HepG2 (cell line): ENCODE data around the gene INO80B. TPM values are rescaled to one million over a fixed set of nuclear protein-coding genes. Genes with fewer than 3 reads are reported as not detected.

ENCODE experiments used
- CAMTA2 ChIP-seq: sonication (generic); formaldehyde crosslinking; IDR thresholded peaks from 2 replicates; pipeline ENCODE4 v1.4.0; 2020; ENCODE audit warnings: mild to moderate bottlenecking, missing genetic modification reagents, borderline replicate concordance
- CEBPG ChIP-seq: IDR thresholded peaks from 2 replicates; pipeline ENCODE4 v1.6.1; 2016
- FUBP1 ChIP-seq: sonication (generic); formaldehyde crosslinking; IDR thresholded peaks from 2 replicates; pipeline ENCODE4 v1.5.1; 2020; ENCODE audit warnings: missing genetic modification reagents, mild to moderate bottlenecking, borderline replicate concordance
- KDM5A ChIP-seq: fragments of 200-600 bp; sonication (generic); IDR thresholded peaks from 2 replicates; pipeline ENCODE4 v1.7.0; 2018; ENCODE audit warnings: antibody characterized with exemption, mild to moderate bottlenecking, low read length, borderline replicate concordance
- POLR2AphosphoS5 ChIP-seq: IDR thresholded peaks from 2 replicates; pipeline ENCODE4 v1.6.1; 2012; ENCODE audit warnings: low read depth, low read length
- RAD21 ChIP-seq: fragments of 450-650 bp; formaldehyde crosslinking; IDR thresholded peaks from 2 replicates; pipeline ENCODE4 v1.5.0; 2020; ENCODE audit warnings: mild to moderate bottlenecking
- RBM22 ChIP-seq: fragments of 200-400 bp; formaldehyde crosslinking; optimal IDR thresholded peaks from 2 replicates; pipeline ENCODE3; 2017; ENCODE audit warnings: mild to moderate bottlenecking, low read length, moderate library complexity
- RFXAP ChIP-seq: sonication (generic); formaldehyde crosslinking; IDR thresholded peaks from 2 replicates; pipeline ENCODE4 v1.4.0; 2020; ENCODE audit warnings: missing genetic modification reagents, borderline replicate concordance
- ZBTB2 ChIP-seq: sonication (generic); formaldehyde crosslinking; IDR thresholded peaks from 2 replicates; pipeline ENCODE4 v1.8.0; 2022; ENCODE audit warnings: low read depth, missing genetic modification reagents
- ZBTB7B ChIP-seq: sonication (generic); formaldehyde crosslinking; IDR thresholded peaks from 2 replicates; pipeline ENCODE4 v1.4.0; 2020; ENCODE audit warnings: missing genetic modification reagents
- ZC3H13 ChIP-seq: sonication (generic); formaldehyde crosslinking; IDR thresholded peaks from 2 replicates; pipeline ENCODE4 v1.8.1; 2023; ENCODE audit warnings: mild to moderate bottlenecking, missing genetic modification reagents, moderate library complexity
- ZFY ChIP-seq: sonication (generic); formaldehyde crosslinking; IDR thresholded peaks from 2 replicates; pipeline ENCODE4 v1.4.0; 2020; ENCODE audit warnings: missing genetic modification reagents
- ZNF263 ChIP-seq: sonication (generic); formaldehyde crosslinking; IDR thresholded peaks from 2 replicates; pipeline ENCODE4 v1.4.0; 2020; ENCODE audit warnings: missing genetic modification reagents
- ZNF281 ChIP-seq: sonication (generic); formaldehyde crosslinking; IDR thresholded peaks from 2 replicates; pipeline ENCODE4 v1.4.0; 2020; ENCODE audit warnings: missing genetic modification reagents, borderline replicate concordance
- ZNF382 ChIP-seq: sonication (generic); formaldehyde crosslinking; IDR thresholded peaks from 2 replicates; pipeline ENCODE4 v1.5.0; 2020; ENCODE audit warnings: missing genetic modification reagents, mild to moderate bottlenecking, borderline replicate concordance
- ZNF414 ChIP-seq: sonication (generic); formaldehyde crosslinking; IDR thresholded peaks from 2 replicates; pipeline ENCODE4 v1.5.0; 2020; ENCODE audit warnings: missing genetic modification reagents
- ZNF44 ChIP-seq: sonication (generic); formaldehyde crosslinking; IDR thresholded peaks from 2 replicates; pipeline ENCODE4 v1.5.1; 2020; ENCODE audit warnings: mild to moderate bottlenecking, missing genetic modification reagents
- ZNF574 ChIP-seq: sonication (generic); formaldehyde crosslinking; IDR thresholded peaks from 2 replicates; pipeline ENCODE4 v1.4.0; 2020; ENCODE audit warnings: missing genetic modification reagents
- ZNF747 ChIP-seq: sonication (generic); formaldehyde crosslinking; IDR thresholded peaks from 2 replicates; pipeline ENCODE4 v1.8.1; 2023; ENCODE audit warnings: missing genetic modification reagents, mild to moderate bottlenecking, borderline replicate concordance
- polyA plus RNA-seq, 8 experiments: library from polyadenylated mRNA; depleted of rRNA in 3 of 8; stranded (reverse) in 7 of 8; unstranded in 1 of 8; fragments of >200 nt; fragmentation: Illumina TruSeq in 4 of 8; extraction: Trizol in 4 of 8; gene quantifications; 2 replicates each; pipeline versions ENCODE4 v1.2.1 to v1.2.3, GENCODE V29; 2011 to 2016; ENCODE audit warnings: low read depth in 4 of 8, missing spikeins in 1 of 8, mixed read lengths in 1 of 8; ENCODE audit not compliant: insufficient read depth in 1 of 8
- total RNA-seq, 5 experiments: library from RNA; depleted of rRNA; stranded (reverse); fragments of >200 nt; fragmentation: Illumina TruSeq; extraction: Trizol; gene quantifications; 2 replicates each; pipeline ENCODE4 v1.2.3, GENCODE V29; 2016; ENCODE audit warnings: low read depth in 1 of 5

INO80B gene
- total and polyA plus RNA-seq, 2 of the 13 experiments (the other 11 are each of a cell fraction or from before 2014, with no cell fraction given): 6.2 to 14.5 TPM

GRCh38 chr2:74461187-74462053 lies 6.5 kb downstream of the INO80B start (continued):
- TF ChIP-seq FUBP1 (CRISPR knock-in tag): 0 out of 2 replicates have a peak, but pooled peaks have one; percentile 64
- 0 out of 2 replicates have a peak, but pooled peaks have one; percentile 9 for TF ChIP-seq CEBPG (CRISPR knock-in tag)
- no peak for TF ChIP-seq RFXAP
- no peak for TF ChIP-seq ZBTB2 (CRISPR knock-in tag)
- TF ChIP-seq ZNF44 (CRISPR knock-in tag): 0 out of 2 replicates have a peak, but pooled peaks have one; percentile 31
- TF ChIP-seq CAMTA2: 0 out of 2 replicates have a peak, but pooled peaks have one; percentile 58
- 0 out of 2 replicates have a peak, but pooled peaks have one; percentile 14 for TF ChIP-seq ZC3H13
- 0 out of 2 replicates have a peak, but pooled peaks have one; percentile 46 for TF ChIP-seq ZBTB7B
- TF ChIP-seq ZFY (CRISPR knock-in tag): 0 out of 2 replicates have a peak, but pooled peaks have one; percentile 9
- TF ChIP-seq ZNF281 (CRISPR knock-in tag): no peak
- no peak for TF ChIP-seq ZNF414 (CRISPR knock-in tag)
- peak; percentile 49; the same call in 1 of the 2 replicates for TF ChIP-seq ZNF574 (CRISPR knock-in tag)
- no peak for TF ChIP-seq KDM5A
- TF ChIP-seq RAD21 (CRISPR knock-in tag): peak; percentile 55
- TF ChIP-seq POLR2AphosphoS5: peak; percentile 8
- TF ChIP-seq ZNF382 (CRISPR knock-in tag): no peak
- TF ChIP-seq ZNF263 (CRISPR knock-in tag): peak; percentile 99
- peak; percentile 44 for TF ChIP-seq RBM22
- TF ChIP-seq ZNF747: no peak
